Cardiac septum (tissue), 1 donor: Measurements from ENCODE around the gene LRRC8D. TPM values are rescaled to one million over a fixed set of nuclear protein-coding genes. Genes with fewer than 3 reads are reported as not detected.

Source experiments
- DNase-seq: peaks from one replicate; pipeline ENCODE4 v3.0.0-alpha.2; 2020; ENCODE audit warnings: low spot score
- intact Hi-C: fragments of 100-400 bp; cut with DNase I; formaldehyde crosslinking; loops from one replicate; pipeline ENCODE4 v1.14.0; 2022
- total RNA-seq: library from RNA; stranded (reverse); fragmentation: NEBNext Ultra II Directional; extraction: Animal tissue kit (Norgen Biotek cat#: 25700); gene quantifications from one replicate; pipeline ENCODE4 v1.2.1, GENCODE V29; 2021
- donor health status: DM: no; HTN: no; CAD: no.

LRRC8D gene
- total RNA-seq, 1 donor from 2014 or later: 3.4 TPM

DNA sequence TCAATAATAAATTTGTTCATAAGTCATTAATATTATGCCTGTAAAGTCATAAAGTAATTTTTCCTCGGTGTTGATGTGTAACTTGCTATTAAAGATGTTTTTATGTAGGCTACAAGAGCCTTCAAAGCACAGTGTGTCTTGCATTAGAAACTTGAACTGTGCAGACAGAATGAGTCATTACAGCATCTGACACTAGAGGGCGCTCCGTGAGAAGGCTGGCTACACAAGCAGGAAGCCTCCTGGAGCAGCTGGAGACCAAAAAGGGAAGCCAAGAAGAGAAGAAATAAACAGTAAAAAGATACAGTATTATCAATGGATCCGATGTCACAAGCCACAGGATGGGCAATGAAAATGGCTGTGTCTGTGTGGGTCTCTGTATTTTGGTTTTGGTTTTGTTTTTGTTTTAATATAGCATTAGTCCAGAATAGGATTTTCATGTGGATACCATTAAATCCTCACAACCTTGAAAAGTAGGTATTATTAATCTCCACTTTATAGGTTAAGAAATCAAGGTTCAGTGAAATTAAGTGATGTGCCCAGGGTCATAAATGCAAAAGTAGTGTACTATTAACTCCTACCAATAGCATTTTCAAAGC, 16.1 kb upstream of the LRRC8D start:
- DNase-seq: peak; percentile 93
- intact Hi-C loops: loop anchor here (1.0 kb wide), 1 partner anchor 183 kb away; no protein-coding TSS in a partner anchor

DNA sequence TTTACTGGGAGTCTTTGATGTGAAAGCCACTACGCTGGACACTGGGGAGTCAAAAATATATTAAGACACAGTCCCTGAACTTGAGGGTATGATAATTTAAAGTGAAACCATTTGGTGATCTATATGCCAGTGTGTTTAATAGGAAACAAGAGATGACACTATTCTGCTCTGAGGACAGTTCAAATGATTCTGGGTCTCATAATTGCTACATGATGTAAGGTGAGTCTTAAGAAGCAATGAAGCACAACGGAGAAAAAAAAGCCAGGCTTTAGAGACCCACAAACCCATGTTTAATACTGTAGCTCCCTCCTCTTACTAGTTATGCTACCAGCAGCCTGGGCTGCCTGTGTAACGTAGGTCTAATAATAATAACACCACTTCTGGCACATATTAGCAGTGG, 14.2 kb upstream of the LRRC8D start:
- intact Hi-C loops: no loop called here
- no peak for DNase-seq

DNA sequence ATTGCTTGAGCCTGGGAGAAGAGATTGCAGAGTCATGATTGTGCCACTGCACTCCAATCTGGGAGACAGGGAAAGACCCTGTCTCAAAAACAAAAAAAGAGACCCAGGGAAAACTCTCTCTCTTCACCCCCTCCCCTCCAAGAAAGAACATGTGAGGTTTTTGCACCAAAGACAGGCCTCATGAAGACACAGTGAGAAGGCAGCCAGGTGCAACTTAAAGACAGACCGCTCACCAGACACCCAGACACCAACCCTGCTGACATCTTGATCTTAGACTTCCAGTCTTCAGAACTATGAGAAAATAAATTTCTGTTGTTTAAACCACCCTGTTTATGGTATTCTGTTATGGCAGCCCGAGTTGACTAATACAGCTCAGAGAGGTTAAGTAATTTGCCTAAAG, 13.3 kb upstream of the LRRC8D start:
- no peak for DNase-seq
- intact Hi-C loops: no loop called here

DNA sequence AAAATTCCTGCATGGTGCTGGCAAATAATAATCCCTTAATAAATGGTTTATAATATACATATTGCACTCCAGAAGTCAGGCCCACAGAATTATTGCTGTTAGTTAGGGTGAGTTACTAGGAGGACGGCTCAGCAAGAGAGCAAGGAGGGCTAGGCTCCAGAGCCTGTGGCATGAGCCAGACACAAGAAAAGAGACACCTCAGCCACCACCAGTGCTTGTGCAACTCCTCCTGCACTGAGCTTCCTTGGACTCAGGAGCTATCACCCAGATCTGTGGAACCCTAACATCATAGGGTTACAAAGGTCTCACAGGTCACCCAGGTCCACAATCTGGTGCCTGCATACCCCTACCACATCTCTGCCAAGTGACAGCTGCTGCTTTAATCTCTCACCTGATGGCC, 12.8 kb upstream of the LRRC8D start:
- intact Hi-C loops: no loop called here
- DNase-seq: no peak

DNA sequence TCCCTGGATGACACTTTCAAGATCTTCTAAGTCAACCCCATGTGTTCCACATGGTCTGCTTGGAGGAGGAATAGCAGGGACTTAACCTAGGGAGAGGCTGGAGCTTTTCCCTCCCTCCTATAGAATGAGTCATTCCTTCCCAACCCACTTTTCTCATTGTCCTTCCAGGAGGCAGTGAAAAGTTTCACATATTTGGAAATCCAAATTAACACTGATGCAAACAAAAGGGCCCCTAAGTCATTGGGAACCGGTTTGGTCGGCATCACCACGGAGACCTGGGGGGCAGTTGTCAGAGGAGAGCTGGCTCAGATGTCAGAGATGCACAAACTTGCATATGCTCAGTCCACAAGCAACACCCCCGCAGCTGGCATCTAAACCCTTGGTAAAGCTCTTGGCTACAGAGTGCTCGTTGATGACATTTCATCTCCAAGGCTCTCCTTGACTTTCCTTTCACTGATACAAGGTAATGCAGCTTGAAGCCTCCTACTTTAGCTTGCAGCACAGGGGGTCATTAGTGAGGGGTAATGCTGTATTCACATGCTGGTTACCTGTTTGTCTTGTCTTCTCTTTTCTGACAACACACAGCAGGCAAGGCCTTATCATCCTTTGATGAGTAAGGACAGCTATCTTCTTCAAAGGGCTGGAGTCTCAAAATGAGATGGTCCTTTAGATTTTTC, 12.3 kb upstream of the LRRC8D start:
- DNase-seq: no peak
- intact Hi-C loops: no loop called here

DNA sequence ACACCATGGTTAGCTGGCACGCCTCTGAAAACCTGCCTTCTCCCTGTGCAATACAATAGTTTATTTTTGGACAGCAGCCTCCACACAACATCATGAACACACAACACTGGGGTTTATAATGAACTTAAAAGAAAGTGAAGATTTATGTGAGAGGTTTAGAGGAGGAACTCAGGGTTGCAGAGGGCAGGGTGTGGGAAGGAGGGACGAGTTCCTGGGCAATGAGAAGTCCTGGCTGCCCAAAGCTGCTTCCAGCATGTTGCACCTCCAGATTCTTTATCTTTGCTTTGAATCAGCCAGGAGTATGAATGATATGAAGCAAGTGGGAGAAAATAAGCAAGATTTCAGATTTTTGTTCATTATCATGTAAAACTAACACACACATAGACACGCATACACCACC, 11.3 kb upstream of the LRRC8D start:
- DNase-seq: no peak
- intact Hi-C loops: no loop called here

DNA sequence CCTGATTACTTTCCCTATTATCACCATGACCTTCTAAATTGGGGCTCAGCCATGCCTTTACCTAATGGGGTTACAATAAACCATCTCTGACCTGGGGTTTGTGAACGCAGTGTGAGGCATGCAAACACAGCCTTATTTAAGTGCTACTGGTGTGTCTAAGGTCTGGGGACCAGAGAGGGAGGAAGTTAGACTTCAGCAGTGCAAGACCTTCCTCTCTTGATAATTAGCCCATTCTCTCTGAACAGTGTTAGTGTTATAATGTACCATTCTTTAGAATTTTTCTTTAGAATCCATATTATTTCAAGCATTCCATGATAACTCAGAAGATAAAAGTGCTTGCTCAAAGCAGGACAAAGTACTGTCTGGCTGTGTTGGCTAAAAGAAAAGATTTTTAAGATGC, 10.5 kb upstream of the LRRC8D start:
- no peak for DNase-seq
- intact Hi-C loops: no loop called here

DNA sequence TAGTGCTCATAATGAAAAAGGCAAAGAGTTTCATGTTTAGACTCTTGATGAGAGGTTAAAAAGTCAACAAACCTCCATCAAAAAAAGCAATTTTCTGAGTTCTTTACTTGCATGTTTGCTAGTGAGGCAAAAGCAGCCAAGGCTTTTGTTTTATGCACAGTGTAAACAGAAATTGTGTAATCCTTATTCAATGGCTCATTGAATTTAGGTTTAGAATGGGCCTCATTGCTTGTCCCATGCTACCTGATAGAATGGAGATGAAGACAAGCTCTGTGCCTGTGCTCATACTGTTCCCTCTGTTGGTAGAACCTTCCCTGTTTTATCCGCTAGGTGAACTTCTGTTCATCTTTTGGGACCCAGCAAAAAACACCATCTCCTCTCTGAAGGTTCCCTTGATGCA, 10.0 kb upstream of the LRRC8D start:
- intact Hi-C loops: no loop called here
- no peak for DNase-seq

DNA sequence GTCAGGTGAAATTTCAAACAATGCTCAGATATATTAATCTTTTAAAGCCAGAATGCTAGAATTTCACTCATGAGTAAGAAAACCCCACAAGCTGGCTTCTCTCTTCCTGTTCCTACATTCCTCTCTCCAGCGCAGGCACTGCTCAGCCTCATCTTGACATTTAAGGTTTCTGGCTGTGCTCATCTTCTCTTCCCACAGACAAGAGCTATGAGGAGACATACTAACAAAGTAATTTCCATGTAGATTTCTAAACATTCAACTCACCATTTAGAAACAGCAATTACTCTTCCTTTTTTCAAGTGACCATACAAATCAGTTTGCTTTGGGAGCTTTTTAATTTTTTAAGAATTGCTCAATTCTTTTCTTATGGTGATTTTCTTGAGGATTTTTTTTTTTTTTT, 7.8 kb upstream of the LRRC8D start:
- intact Hi-C loops: no loop called here
- no peak for DNase-seq

DNA sequence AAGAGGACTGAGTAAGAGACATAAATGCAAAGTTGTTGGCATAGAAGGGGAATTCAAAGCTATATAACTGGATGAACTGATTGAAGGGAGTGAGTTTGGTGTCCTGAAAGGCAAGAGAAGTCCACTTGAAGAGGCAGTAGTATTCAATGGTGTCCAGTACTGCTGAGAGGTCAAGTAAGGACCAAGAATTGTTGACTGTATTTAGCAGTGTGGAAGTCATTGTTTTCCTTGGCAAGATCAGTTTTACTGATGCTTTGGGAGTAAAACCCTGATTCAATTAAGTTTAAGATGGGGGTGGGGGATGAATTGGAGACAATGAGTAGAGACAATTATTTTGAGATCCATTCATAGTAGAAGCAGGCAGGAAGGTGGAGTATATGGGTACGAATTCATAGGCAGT, 5.8 kb upstream of the LRRC8D start:
- no peak for DNase-seq
- intact Hi-C loops: no loop called here

DNA sequence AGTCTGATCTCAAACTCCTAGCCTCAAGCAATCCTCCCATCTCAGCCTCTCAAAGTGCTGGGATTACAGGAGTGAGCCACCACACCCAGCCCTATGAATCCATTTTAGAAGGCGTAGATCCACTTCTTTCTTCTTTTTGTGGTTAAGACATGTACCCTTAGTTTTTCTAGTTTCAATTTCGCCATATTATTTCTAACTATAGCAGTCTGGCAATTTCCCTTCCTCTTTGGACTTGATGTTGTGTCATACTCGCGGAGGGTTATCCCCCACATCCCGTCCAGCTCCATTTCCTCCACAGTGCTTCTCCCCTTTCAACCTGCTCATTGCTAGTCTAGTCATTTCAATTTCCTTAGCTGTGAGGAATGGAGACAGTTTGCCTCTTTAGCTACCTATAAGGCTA, 5.2 kb upstream of the LRRC8D start:
- intact Hi-C loops: no loop called here
- DNase-seq: no peak

DNA sequence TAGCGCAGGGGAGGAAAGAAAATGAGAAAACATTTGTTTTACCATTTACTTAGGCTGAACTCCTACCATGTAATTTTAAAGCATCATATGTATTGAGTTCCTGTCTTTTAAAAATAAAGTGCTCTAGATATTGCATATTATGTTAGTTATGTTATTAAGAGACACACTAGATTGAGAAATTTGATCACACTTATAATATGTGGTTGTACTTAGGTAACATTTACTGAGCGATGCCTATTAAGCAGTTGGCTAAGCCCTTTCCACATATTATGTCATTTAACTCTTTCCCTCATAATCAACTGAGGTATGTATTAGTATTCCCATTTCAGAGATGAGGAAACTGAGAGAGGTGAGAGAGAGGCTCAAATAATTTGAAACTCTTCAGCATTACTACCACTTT, 4.5 kb upstream of the LRRC8D start:
- no peak for DNase-seq
- intact Hi-C loops: no loop called here

DNA sequence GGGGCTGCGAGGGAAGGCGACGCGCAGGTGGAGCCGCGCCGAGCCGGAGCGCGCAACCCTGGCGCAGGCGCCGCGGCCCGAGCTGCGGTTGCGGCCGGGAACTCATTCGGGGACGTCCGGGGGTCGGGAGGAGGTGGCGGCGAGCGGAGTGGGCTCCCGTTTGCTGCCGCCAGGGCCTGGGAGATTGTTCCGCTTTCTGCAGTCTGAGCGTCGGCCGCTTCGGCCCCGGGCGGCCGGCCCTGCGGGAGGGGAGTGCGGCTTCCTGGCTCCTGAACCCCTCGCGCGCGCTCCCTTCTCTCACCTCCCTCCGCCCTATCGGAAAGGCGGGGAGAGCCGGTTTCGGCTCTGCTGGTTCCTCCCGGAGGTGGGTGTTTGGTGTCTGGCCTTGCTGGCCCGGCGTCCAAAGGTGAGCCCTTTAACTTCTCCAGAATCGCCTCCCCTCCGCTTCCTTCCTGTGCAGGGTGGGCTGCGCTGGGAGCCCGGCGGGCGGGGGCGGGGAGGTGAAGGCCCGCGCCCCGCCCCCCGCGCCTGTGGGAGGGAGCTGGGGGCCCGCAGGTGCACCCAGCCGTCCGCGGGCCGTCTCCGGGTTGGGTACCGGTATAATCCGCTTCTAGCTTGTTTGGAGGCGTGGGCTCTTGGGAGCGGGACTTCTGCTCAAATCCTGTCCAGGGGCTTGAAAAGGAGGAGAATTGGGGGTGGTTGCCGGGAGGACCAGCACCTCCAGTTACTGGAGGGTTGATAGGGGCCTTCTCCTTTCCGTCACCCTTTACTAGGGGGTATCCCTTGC, 683 bp downstream of the LRRC8D start:
- DNase-seq: peak; percentile 80
- intact Hi-C loops: loop anchor here (1.0 kb wide), 1 partner anchor 174 kb away; the partner anchor contains the start of gene ZNF326

DNA sequence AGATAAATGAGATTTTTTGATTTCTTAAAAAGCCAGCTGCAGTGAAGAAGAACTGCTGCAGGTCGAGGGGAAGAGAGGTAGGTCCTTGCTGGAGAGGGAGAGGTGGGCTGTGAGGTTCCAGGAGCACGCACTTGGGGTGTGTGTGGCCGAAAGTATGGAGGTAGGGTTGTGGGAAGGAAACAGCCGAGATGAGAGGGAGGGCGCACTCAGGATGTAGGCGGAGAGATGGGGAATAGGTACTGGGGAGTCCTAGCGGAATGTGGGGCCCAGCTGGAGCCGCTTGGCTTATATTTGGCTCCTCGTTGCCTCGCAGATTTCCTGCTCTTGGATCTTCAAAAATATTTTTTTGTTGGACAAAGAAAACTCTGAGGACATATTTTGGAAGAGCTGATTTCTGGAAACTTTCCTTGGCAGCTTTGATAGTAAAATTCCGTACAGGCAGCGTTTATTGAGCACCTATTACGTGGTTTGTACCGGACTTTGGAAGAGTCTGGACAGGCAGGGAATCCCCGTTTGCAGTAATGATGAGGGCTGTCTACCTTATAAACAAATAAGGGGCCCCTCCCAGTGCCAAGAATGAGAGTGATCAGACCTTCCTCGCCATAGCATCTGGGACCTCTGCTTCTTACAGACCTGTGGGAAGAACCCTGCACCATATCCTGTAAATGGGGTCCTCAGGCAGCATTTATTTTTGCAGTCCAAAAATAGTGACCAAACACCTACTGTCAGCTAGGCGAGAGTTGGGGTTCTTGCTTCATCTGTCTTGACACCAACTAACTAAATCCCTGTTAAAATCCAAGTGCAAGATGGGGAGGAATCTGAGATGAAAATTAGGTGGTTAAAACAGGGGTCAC, 1.5 kb downstream of the LRRC8D start:
- intact Hi-C loops: no loop called here
- DNase-seq: no peak

DNA sequence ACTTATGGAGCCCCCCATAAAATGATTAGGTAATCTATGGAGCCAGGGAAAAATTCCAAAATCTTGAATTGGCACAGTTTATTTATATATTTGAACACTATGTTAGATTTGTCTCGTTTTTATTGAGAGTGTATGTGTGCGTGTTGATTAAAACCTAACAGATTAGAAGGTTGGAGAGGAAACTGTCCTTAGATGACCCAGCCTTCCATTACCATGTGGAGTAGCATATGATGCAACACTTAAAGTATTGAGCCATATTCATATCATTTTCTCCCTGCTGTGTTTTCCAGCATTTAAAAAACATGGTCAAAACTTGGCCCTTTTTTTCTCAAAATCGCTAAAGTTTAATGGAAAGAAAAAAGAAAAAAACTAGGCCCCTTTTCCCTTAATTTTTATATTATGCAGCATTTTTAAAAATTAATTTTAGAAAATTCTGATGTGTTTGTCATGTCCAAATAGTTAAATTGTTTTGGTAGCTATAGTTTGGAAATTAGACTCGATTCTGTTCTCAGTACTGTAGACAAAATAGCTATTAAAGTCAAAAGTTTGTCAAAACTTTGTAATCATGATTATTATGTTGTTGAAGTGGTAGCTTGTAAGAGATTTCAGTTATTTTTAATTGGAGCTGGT, 2.3 kb downstream of the LRRC8D start:
- intact Hi-C loops: no loop called here
- no peak for DNase-seq

DNA sequence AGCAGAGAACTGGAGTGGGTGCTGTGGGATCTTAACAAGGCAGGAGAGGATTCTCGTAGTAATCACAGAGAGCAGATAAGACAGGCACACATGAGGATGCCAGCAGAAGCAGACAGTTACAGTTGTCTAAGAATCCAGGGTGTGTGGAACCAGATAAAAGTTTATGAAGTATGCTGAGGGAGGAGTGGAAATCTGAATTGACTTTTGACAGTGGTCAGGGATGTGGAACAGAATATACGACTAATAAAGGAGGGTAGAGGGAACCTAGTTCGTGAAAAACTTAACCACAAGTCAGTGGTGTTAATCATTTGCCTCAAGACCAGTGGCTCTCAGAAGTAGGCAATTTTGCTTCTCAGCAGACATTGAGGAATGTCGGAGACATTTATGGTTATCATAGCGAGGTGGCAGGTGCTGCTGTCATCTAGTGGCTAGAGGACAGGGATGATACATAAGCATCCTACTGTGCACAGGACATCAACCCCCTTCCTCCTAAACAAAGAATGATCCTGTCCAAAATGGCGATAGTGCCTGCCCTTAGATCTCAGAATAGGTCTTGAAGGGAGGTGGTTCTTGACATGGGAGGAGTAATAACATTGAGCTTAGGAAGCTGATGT, 3.0 kb downstream of the LRRC8D start:
- intact Hi-C loops: no loop called here
- DNase-seq: no peak

DNA sequence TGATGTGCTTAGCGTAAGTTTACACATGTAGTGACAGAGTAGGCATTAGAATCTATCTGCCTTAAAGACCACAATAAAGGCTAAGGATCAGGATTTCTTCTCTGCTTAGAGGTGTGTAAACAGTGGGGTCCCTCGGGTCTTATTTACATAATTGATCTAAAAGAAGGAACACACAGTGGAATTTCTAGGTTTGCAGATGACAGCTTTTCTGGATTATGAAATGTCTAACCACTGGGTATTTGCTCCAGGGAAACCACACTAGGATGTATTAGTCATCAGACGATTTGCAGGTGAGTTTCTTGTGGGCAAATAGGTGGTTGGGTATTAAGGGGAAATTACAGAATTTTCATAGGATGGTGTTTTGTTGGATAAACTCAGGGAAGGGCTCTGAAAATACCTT, 5.8 kb downstream of the LRRC8D start:
- DNase-seq: no peak
- intact Hi-C loops: no loop called here

DNA sequence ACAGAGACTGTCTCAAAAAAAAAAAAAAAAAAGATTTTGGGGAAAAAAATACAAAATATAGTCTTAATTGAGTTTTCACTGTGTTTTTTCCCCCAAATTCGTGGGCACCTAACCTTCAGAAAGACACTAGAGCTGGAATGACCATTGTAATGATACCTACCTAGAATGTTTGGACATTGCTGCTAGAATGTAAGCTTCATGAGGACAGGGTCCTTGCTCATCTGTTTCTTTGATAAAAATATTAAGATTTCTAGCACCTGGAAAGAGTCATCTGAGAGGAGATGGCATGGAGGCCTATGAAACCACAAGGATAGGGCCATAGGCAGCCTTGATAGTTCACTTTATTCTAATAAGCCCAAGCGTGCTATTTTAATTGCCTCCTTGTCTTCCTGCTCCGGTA, 6.5 kb downstream of the LRRC8D start:
- intact Hi-C loops: no loop called here
- DNase-seq: no peak

DNA sequence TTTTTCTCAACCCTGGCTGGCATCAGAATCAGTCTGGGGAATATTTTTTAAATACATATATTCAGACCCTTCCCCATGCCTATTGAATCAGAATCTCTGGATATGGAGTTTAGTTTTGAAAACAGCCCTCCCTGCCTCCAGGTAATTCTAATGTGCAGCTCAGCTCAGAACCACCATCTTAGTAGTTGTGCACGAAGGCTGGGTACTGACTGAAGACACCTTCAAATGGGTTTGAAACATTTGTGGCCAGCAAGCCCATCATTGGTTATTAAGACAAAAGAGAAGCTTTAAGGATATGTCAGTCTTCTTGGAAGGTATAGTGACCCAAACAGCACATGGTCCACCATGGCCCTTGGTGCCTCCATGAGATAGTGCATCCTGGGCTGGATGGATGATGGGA, 7.1 kb downstream of the LRRC8D start:
- no peak for DNase-seq
- intact Hi-C loops: no loop called here
